NCI-H146 (cell line): ENCODE data around the gene SRF.

ENCODE experiments used
- DNase-seq: peaks from one replicate; lab custom pipeline; 2025; lab: John Stamatoyannopoulos, UW

The SRF gene

GRCh38 chr6:43183441-43183840, 12.4 kb downstream of the SRF start:
- no peak for DNase-seq

DNA sequence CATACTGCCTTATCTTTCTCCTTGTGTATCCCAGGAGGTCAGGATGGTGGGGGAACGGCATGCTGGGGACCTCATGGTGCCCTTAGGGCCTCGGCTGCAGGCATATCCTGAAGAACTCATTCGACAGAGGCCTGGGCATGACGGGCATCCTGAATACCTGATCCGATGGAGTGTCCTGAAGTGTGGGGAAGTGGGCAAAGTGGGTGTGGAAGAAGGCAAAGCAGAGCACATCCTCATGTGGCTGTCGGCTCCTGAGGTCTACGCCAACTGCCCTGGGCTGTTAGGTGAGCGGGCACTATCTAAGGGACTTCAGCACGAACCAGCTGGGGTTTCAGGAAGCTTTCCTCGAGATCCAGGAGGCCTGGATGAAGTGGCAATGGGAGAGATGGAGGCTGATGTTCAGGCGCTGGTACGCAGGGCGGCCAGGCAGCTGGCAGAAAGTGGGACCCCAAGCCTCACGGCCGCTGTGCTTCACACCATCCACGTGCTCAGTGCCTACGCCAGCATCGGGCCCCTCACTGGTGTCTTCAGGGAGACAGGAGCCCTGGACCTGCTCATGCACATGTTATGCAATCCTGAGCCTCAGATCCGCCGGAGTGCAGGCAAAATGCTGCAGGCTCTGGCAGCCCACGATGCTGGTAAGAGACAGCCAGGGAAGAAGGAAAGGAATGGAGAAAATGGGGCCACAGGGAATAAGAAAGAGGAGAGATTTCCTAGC, 13.4 kb downstream of the SRF start:
- DNase-seq = no peak

DNA sequence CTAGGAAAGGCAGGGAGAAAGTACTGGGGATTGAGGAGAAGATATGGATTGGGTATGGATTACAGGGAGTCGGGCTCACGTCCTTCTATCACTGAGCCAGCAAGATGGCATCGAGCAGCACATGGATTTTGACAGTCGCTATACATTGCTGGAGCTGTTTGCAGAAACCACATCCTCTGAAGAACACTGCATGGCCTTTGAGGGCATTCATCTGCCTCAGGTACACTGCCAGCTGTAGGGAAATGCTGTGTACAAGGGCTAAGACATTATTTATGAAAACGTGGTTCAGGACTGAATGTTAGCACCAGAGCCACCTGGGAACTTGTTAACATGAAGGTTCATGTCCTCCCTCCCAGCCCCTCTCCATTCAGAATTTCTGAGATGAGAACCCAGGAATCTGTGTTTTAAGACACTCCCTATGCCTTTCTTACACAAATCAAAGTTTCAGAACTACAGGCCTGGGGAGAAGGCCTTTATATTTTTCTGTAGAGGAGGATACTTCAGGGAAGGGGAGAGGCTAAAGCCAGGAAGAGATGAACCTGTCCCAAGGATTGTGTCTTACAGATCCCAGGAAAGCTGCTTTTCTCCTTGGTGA, 14.4 kb downstream of the SRF start:
- DNase-seq = no peak

- no peak for DNase-seq
Measured at GRCh38 chr6:43186019-43186418, 14.9 kb downstream of the SRF start.

- no peak for DNase-seq
Measured at GRCh38 chr6:43186706-43187105, 15.6 kb downstream of the SRF start.

GRCh38 chr6:43187821-43188220, 16.8 kb downstream of the SRF start:
- DNase-seq = no peak

- no peak for DNase-seq
Measured at GRCh38 chr6:43188426-43188825, 17.4 kb downstream of the SRF start.

DNA sequence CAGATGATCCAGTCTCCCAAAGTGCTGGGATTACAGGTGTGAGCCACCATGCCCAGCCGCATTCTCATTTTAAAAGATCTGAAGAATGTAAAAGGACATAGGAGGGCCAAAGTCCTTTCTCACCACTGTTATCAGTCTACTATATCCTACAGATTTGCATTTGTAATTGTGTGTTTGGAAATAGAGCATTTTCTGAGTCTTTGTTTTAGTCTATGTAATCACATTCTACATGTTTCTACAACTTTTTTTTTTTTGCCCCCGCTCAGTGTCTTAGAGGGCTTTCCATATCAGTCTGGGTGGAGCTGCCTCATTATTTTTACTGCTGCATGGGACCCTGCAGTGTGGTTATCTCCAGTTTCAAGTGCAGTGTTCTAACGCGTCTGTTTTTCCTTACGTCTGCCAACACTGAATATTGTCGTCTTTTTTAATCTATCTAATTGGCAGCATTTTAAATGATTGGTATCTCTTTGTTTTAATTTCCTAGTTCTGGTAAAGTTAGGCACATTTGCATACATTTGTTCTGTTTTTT, 18.8 kb downstream of the SRF start:
- no peak for DNase-seq

DNA sequence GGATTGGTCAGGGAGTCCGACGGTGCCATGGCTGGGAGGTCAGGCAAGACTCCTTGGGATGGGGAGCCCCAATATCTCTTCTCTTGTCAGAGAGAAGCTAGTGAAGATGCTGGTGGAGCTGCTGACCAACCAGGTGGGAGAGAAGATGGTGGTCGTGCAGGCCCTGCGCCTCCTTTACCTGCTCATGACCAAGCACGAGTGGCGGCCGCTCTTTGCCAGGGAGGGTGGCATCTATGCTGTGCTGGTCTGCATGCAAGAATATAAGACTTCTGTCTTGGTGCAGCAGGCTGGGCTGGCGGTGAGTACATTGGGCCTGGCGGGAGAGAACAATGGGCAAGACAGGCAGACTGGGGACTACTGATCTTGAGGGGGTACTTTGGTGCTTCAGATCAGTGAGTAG, 21.8 kb downstream of the SRF start:
- no peak for DNase-seq

DNA sequence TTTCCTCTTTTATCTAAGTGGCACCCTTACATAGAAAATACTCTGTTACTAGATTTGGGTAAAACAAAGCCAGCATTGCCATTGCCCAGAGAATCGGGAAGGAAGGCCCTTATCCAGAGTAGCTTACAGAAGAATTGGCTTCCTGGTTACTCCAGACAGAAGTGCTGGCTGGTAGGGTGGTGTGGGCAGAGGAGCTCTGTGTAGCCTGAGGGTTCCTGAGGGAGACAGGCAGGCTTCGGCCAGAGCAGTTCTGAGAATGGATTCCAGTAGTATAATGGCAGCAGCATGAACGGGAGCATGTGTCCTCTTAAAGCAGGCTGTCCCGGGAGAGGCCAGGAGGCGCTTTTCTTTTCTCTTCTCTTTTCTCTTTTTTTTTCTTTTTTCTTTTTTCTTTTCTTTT, 22.9 kb downstream of the SRF start:
- DNase-seq = no peak

- DNase-seq = no peak
Measured at GRCh38 chr6:43196337-43196736, 25.3 kb downstream of the SRF start.

GRCh38 chr6:43199912-43200311, 28.8 kb downstream of the SRF start:
- no peak for DNase-seq

DNA sequence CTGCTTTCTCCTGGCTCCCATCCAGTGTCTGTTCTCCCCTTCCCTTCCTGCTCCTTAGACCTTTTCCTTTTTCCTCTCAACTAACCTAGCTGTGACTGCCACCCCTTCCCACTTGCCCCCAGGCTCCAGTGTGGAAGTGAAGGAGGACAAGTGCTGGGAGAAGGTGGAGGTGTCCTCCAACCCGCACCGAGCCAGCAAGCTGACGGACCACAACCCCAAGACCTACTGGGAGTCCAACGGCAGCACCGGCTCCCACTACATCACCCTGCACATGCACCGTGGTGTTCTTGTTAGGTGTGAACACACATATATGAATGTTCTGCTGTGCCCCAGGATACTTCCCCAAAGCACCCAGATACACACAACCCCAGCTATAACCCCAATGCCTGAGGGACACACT, 29.5 kb downstream of the SRF start:
- DNase-seq = no peak

DNA sequence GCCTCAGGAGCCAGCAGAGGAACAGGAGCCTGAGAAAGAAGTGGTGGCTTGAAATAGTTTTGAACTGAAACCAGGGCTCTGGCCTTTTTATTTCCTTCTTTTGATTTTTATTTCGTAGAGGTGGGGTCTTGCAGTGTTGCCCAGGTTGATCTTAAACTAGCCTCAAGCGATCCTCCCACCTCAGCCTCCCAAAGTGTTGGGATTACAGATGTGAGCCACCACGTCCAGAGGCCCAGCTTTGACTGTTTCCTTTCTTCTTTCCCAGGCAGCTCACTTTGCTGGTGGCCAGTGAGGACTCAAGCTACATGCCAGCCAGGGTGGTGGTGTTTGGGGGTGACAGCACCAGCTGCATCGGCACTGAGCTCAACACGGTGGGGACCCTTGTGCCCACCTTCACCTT, 31.4 kb downstream of the SRF start:
- DNase-seq = no peak

- DNase-seq = no peak
Measured at GRCh38 chr6:43203029-43203717, 32.1 kb downstream of the SRF start.

DNA sequence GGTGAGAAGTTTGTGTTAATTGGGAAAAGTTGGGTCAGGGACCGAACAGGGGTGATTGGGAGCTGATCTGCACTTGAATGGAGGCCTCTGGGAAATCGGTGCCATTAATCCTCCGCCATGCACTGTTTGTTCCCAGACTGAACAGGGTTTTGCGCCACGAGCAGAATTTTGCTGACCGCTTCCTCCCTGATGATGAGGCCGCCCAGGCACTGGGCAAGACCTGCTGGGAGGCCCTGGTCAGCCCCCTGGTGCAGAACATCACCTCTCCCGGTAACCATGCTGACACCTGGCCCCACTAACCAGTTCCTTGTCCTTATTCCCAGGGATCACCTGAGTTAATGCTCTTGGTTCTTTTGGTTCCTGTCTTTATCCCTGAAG, 32.6 kb downstream of the SRF start:
- no peak for DNase-seq

GRCh38 chr6:43204271-43205105, 33.4 kb downstream of the SRF start:
- no peak for DNase-seq

DNA sequence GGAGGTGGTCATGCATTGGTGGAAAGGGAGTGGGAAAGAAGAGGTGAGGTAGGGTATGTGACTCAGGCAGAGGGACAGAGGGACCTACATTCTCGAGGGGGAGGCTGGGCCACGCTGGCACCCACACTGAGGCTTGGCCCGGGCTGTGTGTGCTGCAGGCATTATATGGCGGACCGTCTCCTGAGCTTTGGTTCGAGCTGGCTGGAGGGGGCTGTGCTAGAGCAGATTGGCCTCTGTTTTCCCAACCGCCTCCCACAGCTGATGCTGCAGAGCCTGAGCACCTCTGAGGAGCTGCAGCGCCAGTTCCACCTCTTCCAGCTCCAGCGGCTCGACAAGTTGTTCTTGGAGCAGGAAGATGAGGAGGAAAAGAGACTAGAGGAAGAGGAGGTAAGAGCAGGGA, 34.8 kb downstream of the SRF start:
- DNase-seq = no peak

DNA sequence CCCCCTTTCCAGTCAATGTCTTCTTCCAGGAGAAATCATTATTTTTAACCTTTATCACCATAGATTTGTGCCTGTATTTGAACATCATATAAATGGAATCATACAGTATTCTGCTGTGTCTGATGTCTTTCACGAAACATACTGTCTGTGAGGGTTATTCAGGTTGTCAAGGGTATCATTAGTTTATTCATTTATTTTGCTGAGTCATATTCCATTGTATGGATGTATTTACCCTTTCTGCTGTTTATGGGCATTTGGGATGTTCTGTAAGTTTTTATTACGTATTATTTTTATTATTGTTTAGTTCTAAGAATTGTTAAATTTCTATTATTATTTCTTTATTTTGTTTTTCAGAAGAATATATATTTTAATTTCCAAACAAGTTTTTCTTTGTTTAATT, 36.2 kb downstream of the SRF start:
- no peak for DNase-seq

DNA sequence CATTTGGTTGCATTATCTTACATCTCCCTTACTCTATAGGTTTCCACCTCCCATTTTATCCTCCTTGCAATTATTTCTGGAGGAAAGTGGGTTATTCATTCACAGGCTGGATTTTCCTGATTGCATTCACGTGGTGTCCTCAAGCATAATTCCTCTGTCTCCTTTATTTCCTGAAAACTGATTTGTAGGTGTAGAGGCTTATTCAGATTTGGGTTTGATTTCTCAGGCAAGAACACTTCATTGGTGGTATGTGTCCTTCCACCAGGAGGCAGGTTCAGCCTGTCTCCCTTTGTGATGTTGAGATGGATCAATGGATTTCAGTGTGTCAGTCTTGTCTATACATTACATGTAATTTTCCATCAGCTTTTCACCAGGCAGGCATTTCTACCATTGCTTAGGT, 40.9 kb downstream of the SRF start:
- no peak for DNase-seq

DNA sequence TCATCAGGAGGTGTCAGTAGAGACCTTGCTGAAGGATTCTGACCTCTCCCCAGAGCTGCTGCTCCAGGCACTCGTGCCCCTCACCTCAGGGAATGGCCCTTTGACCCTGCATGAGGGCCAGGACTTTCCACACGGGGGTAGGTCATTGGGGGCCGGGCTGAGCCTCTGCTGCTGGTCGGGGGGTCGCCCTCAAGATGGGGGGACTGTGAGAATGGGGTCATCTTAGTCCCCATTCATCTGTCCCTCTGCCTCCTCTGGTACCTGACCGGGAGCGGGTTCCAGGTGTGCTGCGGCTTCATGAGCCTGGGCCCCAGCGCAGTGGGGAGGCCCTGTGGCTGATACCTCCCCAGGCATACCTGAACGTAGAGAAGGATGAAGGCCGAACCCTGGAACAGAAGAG, 42.4 kb downstream of the SRF start:
- no peak for DNase-seq

DNA sequence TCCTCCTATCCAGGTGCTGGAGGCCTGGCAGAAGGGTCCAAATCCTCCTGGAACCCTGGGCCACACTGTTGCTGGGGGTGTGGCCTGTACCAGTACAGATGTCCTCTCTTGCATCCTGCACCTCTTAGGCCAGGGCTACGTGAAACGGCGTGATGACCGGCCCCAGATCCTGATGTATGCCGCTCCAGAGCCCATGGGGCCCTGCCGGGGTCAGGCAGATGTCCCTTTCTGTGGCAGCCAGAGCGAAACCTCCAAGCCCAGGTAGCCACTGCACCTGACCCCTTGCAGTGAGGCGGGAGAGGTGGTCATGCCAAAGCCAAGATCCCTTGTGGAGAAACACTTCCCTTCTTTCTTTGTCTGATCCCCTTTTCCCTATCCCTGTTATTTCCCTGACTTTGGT, 44.0 kb downstream of the SRF start:
- no peak for DNase-seq

- no peak for DNase-seq
Measured at GRCh38 chr6:43216200-43216599, 45.1 kb downstream of the SRF start.
